SK-N-MC (cell line): ENCODE results near the gene MYO5C.

Experiments
- EZH2 ChIP-seq: fragments of 200-600 bp; sonication (generic); IDR thresholded peaks from one replicate; pipeline ENCODE4 v1.6.1; 2017; ENCODE audit warnings: antibody characterized with exemption
- POLR2AphosphoS5 ChIP-seq: IDR thresholded peaks from 2 replicates; pipeline ENCODE4 v1.6.1; 2012; ENCODE audit warnings: mild to moderate bottlenecking, low read depth, low read length, borderline replicate concordance

DNA sequence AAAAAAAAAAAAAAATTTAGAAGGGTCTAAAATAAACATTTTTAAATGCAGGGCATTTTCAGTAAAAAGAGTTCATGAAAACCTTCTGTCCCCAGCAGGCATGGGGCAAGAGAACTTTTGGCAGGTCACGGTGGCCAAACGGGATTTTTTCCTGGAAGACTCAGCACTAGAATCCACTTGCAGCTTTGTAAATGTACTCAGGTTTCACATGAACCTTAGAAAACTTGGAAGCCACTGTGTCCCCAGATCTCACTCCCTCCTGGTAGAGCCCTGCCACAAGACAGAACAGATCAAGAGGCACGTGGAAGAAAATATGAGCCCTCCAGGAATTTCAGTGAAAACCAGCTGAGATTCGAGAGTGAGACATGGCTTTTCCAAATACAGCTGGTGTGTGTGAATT lies 102.3 kb downstream of the MYO5C start:
- TF ChIP-seq POLR2AphosphoS5 (no peak), EZH2 (no peak)
